Neural cell (in vitro differentiated cells): ENCODE measurements around the gene AIF1L. TPM values are rescaled to one million over a fixed set of nuclear protein-coding genes. Genes with fewer than 3 reads are reported as not detected.

ENCODE experiments used
- H2AFZ ChIP-seq: fragments of 200-600, 300-800 bp; sonication (generic), shearing (Covaris generic); 2 replicates; pipeline ENCODE4 v1.6.0; 2014; ENCODE audit warnings: low read depth, mild to moderate bottlenecking, antibody characterized with exemption, low read length, moderate library complexity
- H3F3A ChIP-seq: fragments of 200-600 bp; shearing (Covaris generic); 2 replicates; pipeline ENCODE4 v1.6.1; 2016; ENCODE audit warnings: mild to moderate bottlenecking, moderate library complexity, mixed read lengths, antibody characterized with exemption, low read length; ENCODE audit not compliant: insufficient read depth, poor library complexity, severe bottlenecking
- H3K27ac ChIP-seq: fragments of 200-600, 300-800 bp; sonication (generic), shearing (Covaris generic); 2 replicates; pipeline ENCODE4 v1.5.1; 2014; ENCODE audit warnings: mild to moderate bottlenecking, low read length, moderate library complexity
- H3K27me3 ChIP-seq: fragments of 300-800, 200-600 bp; sonication (generic), shearing (Covaris generic); 2 replicates; pipeline ENCODE4 v1.6.0; 2014; ENCODE audit warnings: mild to moderate bottlenecking, low read depth, low read length, moderate library complexity; ENCODE audit not compliant: insufficient read depth
- H3K36me3 ChIP-seq: fragments of 300-800, 200-600 bp; sonication (generic), shearing (Covaris generic); 2 replicates; pipeline ENCODE4 v1.5.1; 2014; ENCODE audit warnings: mild to moderate bottlenecking, antibody characterized with exemption, low read length, moderate library complexity; ENCODE audit not compliant: insufficient read depth
- H3K4me2 ChIP-seq: fragments of 300-800, 200-600 bp; sonication (generic), shearing (Covaris generic); 2 replicates; pipeline ENCODE4 v1.6.0; 2014; ENCODE audit warnings: mild to moderate bottlenecking, low read length
- H3K4me3 ChIP-seq: fragments of 300-800, 200-600 bp; sonication (generic), shearing (Covaris generic); 2 replicates; pipeline ENCODE4 v1.5.1; 2014; ENCODE audit warnings: mild to moderate bottlenecking, low read length, moderate library complexity
- H3K79me2 ChIP-seq: fragments of 200-600 bp; shearing (Covaris generic); replicated peaks from 2 replicates; pipeline ENCODE4 v1.6.0; 2014; ENCODE audit warnings: mild to moderate bottlenecking, low read length, moderate library complexity; ENCODE audit not compliant: insufficient read depth
- H3K9ac ChIP-seq: fragments of 300-800, 200-600 bp; sonication (generic), shearing (Covaris generic); 2 replicates; pipeline ENCODE4 v1.6.1; 2016; ENCODE audit warnings: mild to moderate bottlenecking, low read length, mixed read lengths
- H3K9me2 ChIP-seq: fragments of 200-600 bp; shearing (Covaris generic); 2 replicates; pipeline ENCODE4 v1.6.1; 2016; ENCODE audit warnings: mild to moderate bottlenecking, low read length, mixed read lengths; ENCODE audit not compliant: insufficient read depth
- H3K9me3 ChIP-seq: fragments of 200-600, 300-800 bp; sonication (generic), shearing (Covaris generic); 2 replicates; pipeline ENCODE4 v1.6.1; 2016; ENCODE audit warnings: mild to moderate bottlenecking, mixed run types, low read length, moderate library complexity, mixed read lengths
- H4K20me1 ChIP-seq: fragments of 200-600 bp; shearing (Covaris generic); 2 replicates; pipeline ENCODE4 v1.6.1; 2016; ENCODE audit warnings: mild to moderate bottlenecking, mixed run types; ENCODE audit not compliant: insufficient read depth
- EP300 ChIP-seq: fragments of 450-650 bp; conservative IDR thresholded peaks from 2 replicates; pipeline ENCODE4 v1.6.1; 2014; ENCODE audit warnings: antibody characterized with exemption, mild to moderate bottlenecking, moderate library complexity; ENCODE audit not compliant: poor library complexity, severe bottlenecking
- EZH2 ChIP-seq: fragments of 200-600, 300-800 bp; shearing (Covaris generic), sonication (generic); IDR thresholded peaks from 2 replicates; pipeline ENCODE4 v1.6.1; 2014; ENCODE audit warnings: antibody characterized with exemption, low read length, borderline replicate concordance, mild to moderate bottlenecking; ENCODE audit not compliant: insufficient read depth, poor library complexity, severe bottlenecking
- MXI1 ChIP-seq: fragments of 450-650 bp; conservative IDR thresholded peaks from 2 replicates; pipeline ENCODE4 v1.6.1; 2014; ENCODE audit warnings: antibody characterized with exemption, mild to moderate bottlenecking; ENCODE audit not compliant: poor library complexity, severe bottlenecking
- POLR2AphosphoS5 ChIP-seq: IDR thresholded peaks from 2 replicates; pipeline ENCODE4 v1.6.1; 2012
- RAD21 ChIP-seq: fragments of 450-650 bp; conservative IDR thresholded peaks from 2 replicates; pipeline ENCODE4 v1.6.1; 2014; ENCODE audit warnings: antibody characterized with exemption, mild to moderate bottlenecking, moderate library complexity
- REST ChIP-seq: IDR thresholded peaks from 2 replicates; pipeline ENCODE4 v1.6.1; 2012; ENCODE audit warnings: borderline replicate concordance
- SMC3 ChIP-seq: fragments of 450-650 bp; conservative IDR thresholded peaks from 2 replicates; pipeline ENCODE4 v1.6.1; 2014; ENCODE audit warnings: antibody characterized with exemption, mild to moderate bottlenecking, moderate library complexity; ENCODE audit not compliant: poor library complexity
- TAF1 ChIP-seq: IDR thresholded peaks from 2 replicates; pipeline ENCODE4 v1.6.1; 2012; ENCODE audit warnings: low read depth
- polyA plus RNA-seq: library from polyadenylated mRNA; depleted of rRNA; stranded (reverse); fragments of >200 nt; gene quantifications from 2 replicates; pipeline ENCODE4 v1.2.3, GENCODE V29; 2014
- TF ChIP-seq, protein P1 (sequence below): fragments of 450-650 bp; IDR thresholded peaks from 2 replicates; pipeline ENCODE4 v1.5.1; 2014; ENCODE audit warnings: antibody characterized with exemption, mild to moderate bottlenecking, moderate library complexity; ENCODE audit not compliant: poor library complexity, severe bottlenecking

Gene AIF1L
- polyA plus RNA-seq, 1 donor from 2014 or later = 3.4 TPM

- H3K27me3 ChIP-seq = no peaks in the 10 kb centered on the region
- no peak overlapping the region for H2AFZ ChIP-seq
- no peaks in the 10 kb centered on the region for H3K36me3 ChIP-seq
- no peak overlapping the region for H3K4me3 ChIP-seq
- H3K9me2 ChIP-seq = no peaks in the 10 kb centered on the region
- no peaks in the 10 kb centered on the region for H4K20me1 ChIP-seq
- H3K27ac ChIP-seq = no peak overlapping the region
- H3F3A ChIP-seq = no peaks in the 10 kb centered on the region
- H3K9ac ChIP-seq = no peak overlapping the region
- no peaks in the 10 kb centered on the region for H3K9me3 ChIP-seq
- no peak for TF ChIP-seq TAF1
- no peak for TF ChIP-seq POLR2AphosphoS5
- TF ChIP-seq MXI1 = no peak
- TF ChIP-seq REST = no peak
- no peak for TF ChIP-seq RAD21
- TF ChIP-seq EZH2 = no peak
- TF ChIP-seq, protein P1, sequence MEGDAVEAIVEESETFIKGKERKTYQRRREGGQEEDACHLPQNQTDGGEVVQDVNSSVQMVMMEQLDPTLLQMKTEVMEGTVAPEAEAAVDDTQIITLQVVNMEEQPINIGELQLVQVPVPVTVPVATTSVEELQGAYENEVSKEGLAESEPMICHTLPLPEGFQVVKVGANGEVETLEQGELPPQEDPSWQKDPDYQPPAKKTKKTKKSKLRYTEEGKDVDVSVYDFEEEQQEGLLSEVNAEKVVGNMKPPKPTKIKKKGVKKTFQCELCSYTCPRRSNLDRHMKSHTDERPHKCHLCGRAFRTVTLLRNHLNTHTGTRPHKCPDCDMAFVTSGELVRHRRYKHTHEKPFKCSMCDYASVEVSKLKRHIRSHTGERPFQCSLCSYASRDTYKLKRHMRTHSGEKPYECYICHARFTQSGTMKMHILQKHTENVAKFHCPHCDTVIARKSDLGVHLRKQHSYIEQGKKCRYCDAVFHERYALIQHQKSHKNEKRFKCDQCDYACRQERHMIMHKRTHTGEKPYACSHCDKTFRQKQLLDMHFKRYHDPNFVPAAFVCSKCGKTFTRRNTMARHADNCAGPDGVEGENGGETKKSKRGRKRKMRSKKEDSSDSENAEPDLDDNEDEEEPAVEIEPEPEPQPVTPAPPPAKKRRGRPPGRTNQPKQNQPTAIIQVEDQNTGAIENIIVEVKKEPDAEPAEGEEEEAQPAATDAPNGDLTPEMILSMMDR = no peak
- no peak for TF ChIP-seq SMC3
- TF ChIP-seq EP300 = no peak
- no peaks in the 10 kb centered on the region for H3K79me2 ChIP-seq
- no peak overlapping the region for H3K4me2 ChIP-seq
Observed at GRCh38 chr9:131076347-131077195, 19.8 kb upstream of the AIF1L start.

- H2AFZ ChIP-seq = no peak overlapping the region
- no peak overlapping the region for H3K4me2 ChIP-seq
- no peaks in the 10 kb centered on the region for H3K9me2 ChIP-seq
- no peak overlapping the region for H3K4me3 ChIP-seq
- no peaks in the 10 kb centered on the region for H3F3A ChIP-seq
- H3K27me3 ChIP-seq = no peaks in the 10 kb centered on the region
- TF ChIP-seq POLR2AphosphoS5 = no peak
- TF ChIP-seq TAF1 = no peak
- no peak for TF ChIP-seq REST
- TF ChIP-seq EZH2 = no peak
- TF ChIP-seq SMC3 = no peak
- no peak for TF ChIP-seq RAD21
- H3K27ac ChIP-seq = no peak overlapping the region
- H3K36me3 ChIP-seq = no peaks in the 10 kb centered on the region
- no peak overlapping the region for H3K9ac ChIP-seq
- H4K20me1 ChIP-seq = no peaks in the 10 kb centered on the region
- no peaks in the 10 kb centered on the region for H3K79me2 ChIP-seq
- H3K9me3 ChIP-seq = no peaks in the 10 kb centered on the region
Observed at GRCh38 chr9:131078427-131079366, 17.6 kb upstream of the AIF1L start.
